ENCODE results near the gene RFPL2. TPM values are rescaled to one million over a fixed set of nuclear protein-coding genes. Genes with fewer than 3 reads are reported as not detected.

The RFPL2 gene
- total RNA-seq, 1 experiment from 2014 or later = 0.48 TPM

DNA sequence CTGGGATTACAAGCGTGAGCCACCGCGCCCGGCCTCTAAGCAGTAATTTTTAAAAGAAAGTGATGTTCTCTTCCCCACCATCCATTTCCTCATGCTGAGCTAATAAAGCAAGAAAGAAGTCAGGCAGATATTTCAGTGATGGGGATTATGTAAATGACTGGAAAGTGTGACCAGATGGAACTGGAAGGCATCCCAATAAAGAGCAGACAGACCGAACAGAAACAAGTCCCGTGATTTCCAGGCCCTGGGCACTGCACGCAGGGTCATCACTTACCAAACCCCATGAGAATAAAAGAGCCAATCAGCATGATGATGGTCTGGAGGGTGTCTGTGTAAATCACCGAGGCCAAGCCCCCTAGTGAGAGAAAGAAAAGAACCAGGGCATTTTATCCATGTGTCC, 32.1 kb upstream of the RFPL2 start:
- H3K9me3 Mint-ChIP-seq = no peaks in the 10 kb centered on the region
- DNase-seq (ENCODE audit: low spot score) (no peak), ATAC-seq (peak; percentile 26; the same call in 1 of the 2 replicates)
- H3K27ac Mint-ChIP-seq = no peak overlapping the region
- H3K27me3 Mint-ChIP-seq (ENCODE audit: low read depth) = peaks cover 3% of the 10 kb centered on the region; the same call in 1 of the 2 replicates
- TF ChIP-seq GRHL2 (CRISPR knock-in tag; IDR thresholded peaks at IDR 0.05; ENCODE audit: insufficient replicate concordance, severe bottlenecking) (no peak), ZNF396 (CRISPR knock-in tag; IDR thresholded peaks at IDR 0.05; ENCODE audit: borderline replicate concordance) (no peak), NFYB (CRISPR knock-in tag; conservative IDR thresholded peaks at IDR 0.05; ENCODE audit: low read depth) (no peak), ELF4 (CRISPR knock-in tag; IDR thresholded peaks at IDR 0.05; ENCODE audit: low read depth) (no peak), NR3C1 (CRISPR knock-in tag; conservative IDR thresholded peaks at IDR 0.05; ENCODE audit: low read depth) (no peak), ZNF138 (CRISPR knock-in tag; conservative IDR thresholded peaks at IDR 0.05) (no peak), ETV6 (CRISPR knock-in tag; IDR thresholded peaks at IDR 0.05) (no peak), SOX15 (CRISPR knock-in tag; IDR thresholded peaks at IDR 0.05) (no peak), SMAD3 (CRISPR knock-in tag; IDR thresholded peaks at IDR 0.05; ENCODE audit: borderline replicate concordance) (no peak), ZNF317 (CRISPR knock-in tag; IDR thresholded peaks at IDR 0.05; ENCODE audit: borderline replicate concordance, low read depth) (no peak)
- TF ChIP-seq, protein P1, sequence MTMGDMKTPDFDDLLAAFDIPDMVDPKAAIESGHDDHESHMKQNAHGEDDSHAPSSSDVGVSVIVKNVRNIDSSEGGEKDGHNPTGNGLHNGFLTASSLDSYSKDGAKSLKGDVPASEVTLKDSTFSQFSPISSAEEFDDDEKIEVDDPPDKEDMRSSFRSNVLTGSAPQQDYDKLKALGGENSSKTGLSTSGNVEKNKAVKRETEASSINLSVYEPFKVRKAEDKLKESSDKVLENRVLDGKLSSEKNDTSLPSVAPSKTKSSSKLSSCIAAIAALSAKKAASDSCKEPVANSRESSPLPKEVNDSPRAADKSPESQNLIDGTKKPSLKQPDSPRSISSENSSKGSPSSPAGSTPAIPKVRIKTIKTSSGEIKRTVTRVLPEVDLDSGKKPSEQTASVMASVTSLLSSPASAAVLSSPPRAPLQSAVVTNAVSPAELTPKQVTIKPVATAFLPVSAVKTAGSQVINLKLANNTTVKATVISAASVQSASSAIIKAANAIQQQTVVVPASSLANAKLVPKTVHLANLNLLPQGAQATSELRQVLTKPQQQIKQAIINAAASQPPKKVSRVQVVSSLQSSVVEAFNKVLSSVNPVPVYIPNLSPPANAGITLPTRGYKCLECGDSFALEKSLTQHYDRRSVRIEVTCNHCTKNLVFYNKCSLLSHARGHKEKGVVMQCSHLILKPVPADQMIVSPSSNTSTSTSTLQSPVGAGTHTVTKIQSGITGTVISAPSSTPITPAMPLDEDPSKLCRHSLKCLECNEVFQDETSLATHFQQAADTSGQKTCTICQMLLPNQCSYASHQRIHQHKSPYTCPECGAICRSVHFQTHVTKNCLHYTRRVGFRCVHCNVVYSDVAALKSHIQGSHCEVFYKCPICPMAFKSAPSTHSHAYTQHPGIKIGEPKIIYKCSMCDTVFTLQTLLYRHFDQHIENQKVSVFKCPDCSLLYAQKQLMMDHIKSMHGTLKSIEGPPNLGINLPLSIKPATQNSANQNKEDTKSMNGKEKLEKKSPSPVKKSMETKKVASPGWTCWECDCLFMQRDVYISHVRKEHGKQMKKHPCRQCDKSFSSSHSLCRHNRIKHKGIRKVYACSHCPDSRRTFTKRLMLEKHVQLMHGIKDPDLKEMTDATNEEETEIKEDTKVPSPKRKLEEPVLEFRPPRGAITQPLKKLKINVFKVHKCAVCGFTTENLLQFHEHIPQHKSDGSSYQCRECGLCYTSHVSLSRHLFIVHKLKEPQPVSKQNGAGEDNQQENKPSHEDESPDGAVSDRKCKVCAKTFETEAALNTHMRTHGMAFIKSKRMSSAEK (CRISPR knock-in tag; IDR thresholded peaks at IDR 0.05; ENCODE audit: borderline replicate concordance) = no peak
- TF ChIP-seq, protein P2, sequence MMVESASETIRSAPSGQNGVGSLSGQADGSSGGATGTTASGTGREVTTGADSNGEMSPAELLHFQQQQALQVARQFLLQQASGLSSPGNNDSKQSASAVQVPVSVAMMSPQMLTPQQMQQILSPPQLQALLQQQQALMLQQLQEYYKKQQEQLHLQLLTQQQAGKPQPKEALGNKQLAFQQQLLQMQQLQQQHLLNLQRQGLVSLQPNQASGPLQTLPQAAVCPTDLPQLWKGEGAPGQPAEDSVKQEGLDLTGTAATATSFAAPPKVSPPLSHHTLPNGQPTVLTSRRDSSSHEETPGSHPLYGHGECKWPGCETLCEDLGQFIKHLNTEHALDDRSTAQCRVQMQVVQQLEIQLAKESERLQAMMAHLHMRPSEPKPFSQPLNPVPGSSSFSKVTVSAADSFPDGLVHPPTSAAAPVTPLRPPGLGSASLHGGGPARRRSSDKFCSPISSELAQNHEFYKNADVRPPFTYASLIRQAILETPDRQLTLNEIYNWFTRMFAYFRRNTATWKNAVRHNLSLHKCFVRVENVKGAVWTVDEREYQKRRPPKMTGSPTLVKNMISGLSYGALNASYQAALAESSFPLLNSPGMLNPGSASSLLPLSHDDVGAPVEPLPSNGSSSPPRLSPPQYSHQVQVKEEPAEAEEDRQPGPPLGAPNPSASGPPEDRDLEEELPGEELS (CRISPR knock-in tag; IDR thresholded peaks at IDR 0.05) = no peak
- TF ChIP-seq, protein P3, sequence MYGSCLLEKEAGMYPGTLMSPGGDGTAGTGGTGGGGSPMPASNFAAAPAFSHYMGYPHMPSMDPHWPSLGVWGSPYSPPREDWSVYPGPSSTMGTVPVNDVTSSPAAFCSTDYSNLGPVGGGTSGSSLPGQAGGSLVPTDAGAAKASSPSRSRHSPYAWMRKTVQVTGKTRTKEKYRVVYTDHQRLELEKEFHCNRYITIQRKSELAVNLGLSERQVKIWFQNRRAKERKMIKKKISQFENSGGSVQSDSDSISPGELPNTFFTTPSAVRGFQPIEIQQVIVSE (CRISPR knock-in tag; IDR thresholded peaks at IDR 0.05; ENCODE audit: borderline replicate concordance) = no peak
- TF ChIP-seq, protein P4, sequence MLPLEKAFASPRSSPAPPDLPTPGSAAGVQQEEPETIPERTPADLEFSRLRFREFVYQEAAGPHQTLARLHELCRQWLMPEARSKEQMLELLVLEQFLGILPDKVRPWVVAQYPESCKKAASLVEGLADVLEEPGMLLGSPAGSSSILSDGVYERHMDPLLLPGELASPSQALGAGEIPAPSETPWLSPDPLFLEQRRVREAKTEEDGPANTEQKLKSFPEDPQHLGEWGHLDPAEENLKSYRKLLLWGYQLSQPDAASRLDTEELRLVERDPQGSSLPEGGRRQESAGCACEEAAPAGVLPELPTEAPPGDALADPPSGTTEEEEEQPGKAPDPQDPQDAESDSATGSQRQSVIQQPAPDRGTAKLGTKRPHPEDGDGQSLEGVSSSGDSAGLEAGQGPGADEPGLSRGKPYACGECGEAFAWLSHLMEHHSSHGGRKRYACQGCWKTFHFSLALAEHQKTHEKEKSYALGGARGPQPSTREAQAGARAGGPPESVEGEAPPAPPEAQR (CRISPR knock-in tag; IDR thresholded peaks at IDR 0.05) = no peak
- CTCF ChIA-PET = no interaction called here
- H3K4me1 Mint-ChIP-seq = peaks cover 9% of the 10 kb centered on the region
- H3K36me3 Mint-ChIP-seq = no peaks in the 10 kb centered on the region; the same call in 1 of the 2 replicates
- POLR2A ChIA-PET = no interaction called here
- no peak overlapping the region for H3K4me3 Mint-ChIP-seq

DNA sequence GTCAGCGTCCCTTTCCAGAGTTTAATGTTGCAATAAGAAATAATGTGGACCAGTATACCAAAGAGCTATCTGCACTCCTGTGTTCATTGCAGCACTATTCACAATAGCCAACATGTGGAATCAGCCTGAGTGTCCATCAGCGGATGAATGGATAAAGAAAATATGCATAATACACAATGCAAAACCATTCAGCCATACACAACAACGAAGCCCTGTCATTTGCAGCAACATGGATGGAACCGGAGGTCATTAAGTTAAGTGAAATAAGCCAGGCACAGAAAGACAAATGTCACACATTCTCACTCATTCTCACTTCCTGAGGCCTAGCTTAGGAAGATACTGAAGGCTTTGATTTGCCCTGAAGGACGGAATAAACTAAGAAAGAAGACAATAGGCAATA, 28.2 kb upstream of the RFPL2 start:
- ChIA-PET CTCF (interaction anchor here (0.7 kb wide), 1 partner anchor 26 kb away, joined by 3 read pairs; no protein-coding TSS in a partner anchor), POLR2A (interaction anchor here (0.6 kb wide), 1 partner anchor 178 kb away, joined by 3 read pairs; no protein-coding TSS in a partner anchor)
- H3K27ac Mint-ChIP-seq = no peak overlapping the region
- H3K36me3 Mint-ChIP-seq = no peaks in the 10 kb centered on the region; the same call in 1 of the 2 replicates
- no peak overlapping the region for H3K4me3 Mint-ChIP-seq
- H3K9me3 Mint-ChIP-seq = no peaks in the 10 kb centered on the region
- DNase-seq (ENCODE audit: low spot score) (no peak), ATAC-seq (no peak)
- peaks cover 9% of the 10 kb centered on the region for H3K4me1 Mint-ChIP-seq
- H3K27me3 Mint-ChIP-seq (ENCODE audit: low read depth) = peaks cover 3% of the 10 kb centered on the region; the same call in 1 of the 2 replicates
- TF ChIP-seq, protein P5, sequence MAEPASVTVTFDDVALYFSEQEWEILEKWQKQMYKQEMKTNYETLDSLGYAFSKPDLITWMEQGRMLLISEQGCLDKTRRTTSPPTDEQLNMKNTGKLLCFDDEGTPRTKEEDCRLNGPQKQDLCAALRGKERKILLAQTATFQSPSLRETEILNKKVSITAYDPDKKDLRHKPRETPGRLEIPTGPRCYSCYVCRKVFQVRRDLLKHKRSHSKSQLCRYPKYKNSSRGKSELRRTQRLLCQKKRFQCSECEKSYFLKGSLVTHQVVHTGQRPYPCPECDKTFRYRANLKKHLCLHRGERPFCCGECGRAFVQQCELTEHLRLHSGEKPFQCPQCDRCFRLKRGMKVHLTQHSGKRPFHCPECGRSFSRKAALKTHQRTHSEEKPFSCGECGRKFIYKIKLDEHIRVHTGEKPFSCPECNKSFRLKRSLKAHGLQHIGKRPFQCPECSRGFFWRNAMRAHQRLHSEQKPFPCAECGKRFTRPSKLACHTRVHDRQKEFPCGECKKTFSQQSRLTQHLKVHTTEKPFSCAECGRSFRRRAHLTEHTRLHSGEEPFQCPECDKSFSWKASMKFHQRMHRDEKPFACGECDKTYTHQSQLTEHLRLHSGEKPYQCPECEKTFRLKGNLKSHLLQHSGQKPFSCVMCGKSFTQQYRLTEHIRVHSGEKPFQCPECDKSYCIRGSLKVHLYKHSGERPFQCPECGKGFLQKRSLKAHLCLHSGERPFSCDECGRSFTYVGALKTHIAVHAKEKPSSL (CRISPR knock-in tag; conservative IDR thresholded peaks at IDR 0.05) = no peak
- TF ChIP-seq ZNF423 (CRISPR knock-in tag; IDR thresholded peaks at IDR 0.05) (no peak), NFE2L1 (CRISPR knock-in tag; IDR thresholded peaks at IDR 0.05) (no peak), GTF2I (CRISPR knock-in tag; conservative IDR thresholded peaks at IDR 0.05) (no peak), NFYB (CRISPR knock-in tag; conservative IDR thresholded peaks at IDR 0.05; ENCODE audit: low read depth) (no peak), HMGA2 (CRISPR knock-in tag; IDR thresholded peaks at IDR 0.05) (no peak), CREM (CRISPR knock-in tag; IDR thresholded peaks at IDR 0.05) (no peak), MXD4 (CRISPR knock-in tag; IDR thresholded peaks at IDR 0.05; ENCODE audit: borderline replicate concordance) (no peak)
- TF ChIP-seq, protein P6, sequence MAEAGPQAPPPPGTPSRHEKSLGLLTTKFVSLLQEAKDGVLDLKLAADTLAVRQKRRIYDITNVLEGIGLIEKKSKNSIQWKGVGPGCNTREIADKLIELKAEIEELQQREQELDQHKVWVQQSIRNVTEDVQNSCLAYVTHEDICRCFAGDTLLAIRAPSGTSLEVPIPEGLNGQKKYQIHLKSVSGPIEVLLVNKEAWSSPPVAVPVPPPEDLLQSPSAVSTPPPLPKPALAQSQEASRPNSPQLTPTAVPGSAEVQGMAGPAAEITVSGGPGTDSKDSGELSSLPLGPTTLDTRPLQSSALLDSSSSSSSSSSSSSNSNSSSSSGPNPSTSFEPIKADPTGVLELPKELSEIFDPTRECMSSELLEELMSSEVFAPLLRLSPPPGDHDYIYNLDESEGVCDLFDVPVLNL (CRISPR knock-in tag; IDR thresholded peaks at IDR 0.05; ENCODE audit: borderline replicate concordance, low read depth) = no peak

Measured in WTC11 (cell line).